ENCODE data around the gene SYTL1.

DNA sequence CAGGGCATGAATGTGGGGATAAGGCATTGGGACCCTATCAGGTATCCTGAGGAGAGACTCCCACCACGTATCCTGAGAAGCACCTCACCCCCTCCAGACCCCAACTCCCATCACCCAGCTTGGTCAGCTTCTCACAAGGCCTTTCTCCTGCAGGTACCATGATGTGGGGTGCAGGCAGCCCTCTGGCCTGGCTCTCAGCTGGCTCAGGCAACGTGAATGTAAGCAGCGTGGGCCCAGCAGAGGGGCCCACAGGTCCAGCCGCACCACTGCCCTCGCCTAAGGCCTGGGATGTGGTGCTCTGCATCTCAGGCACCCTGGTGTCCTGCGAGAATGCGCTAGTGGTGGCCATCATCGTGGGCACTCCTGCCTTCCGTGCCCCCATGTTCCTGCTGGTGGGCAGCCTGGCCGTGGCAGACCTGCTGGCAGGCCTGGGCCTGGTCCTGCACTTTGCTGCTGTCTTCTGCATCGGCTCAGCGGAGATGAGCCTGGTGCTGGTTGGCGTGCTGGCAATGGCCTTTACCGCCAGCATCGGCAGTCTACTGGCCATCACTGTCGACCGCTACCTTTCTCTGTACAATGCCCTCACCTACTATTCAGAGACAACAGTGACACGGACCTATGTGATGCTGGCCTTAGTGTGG lies 51.9 kb downstream of the SYTL1 start:
- TF ChIP-seq, protein P1, sequence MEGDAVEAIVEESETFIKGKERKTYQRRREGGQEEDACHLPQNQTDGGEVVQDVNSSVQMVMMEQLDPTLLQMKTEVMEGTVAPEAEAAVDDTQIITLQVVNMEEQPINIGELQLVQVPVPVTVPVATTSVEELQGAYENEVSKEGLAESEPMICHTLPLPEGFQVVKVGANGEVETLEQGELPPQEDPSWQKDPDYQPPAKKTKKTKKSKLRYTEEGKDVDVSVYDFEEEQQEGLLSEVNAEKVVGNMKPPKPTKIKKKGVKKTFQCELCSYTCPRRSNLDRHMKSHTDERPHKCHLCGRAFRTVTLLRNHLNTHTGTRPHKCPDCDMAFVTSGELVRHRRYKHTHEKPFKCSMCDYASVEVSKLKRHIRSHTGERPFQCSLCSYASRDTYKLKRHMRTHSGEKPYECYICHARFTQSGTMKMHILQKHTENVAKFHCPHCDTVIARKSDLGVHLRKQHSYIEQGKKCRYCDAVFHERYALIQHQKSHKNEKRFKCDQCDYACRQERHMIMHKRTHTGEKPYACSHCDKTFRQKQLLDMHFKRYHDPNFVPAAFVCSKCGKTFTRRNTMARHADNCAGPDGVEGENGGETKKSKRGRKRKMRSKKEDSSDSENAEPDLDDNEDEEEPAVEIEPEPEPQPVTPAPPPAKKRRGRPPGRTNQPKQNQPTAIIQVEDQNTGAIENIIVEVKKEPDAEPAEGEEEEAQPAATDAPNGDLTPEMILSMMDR (IDR thresholded peaks at IDR 0.05) = no peak
- no peak for TF ChIP-seq POLR2A (IDR thresholded peaks at IDR 0.05)
